Epithelial cell of proximal tubule (primary cell): ENCODE measurements around the gene TCEANC2. TPM values are rescaled to one million over a fixed set of nuclear protein-coding genes. Genes with fewer than 3 reads are reported as not detected.
A peak's percentile ranks its signal among the peaks of the same experiment; 100 is the strongest.

Source experiments
- DNase-seq: peaks from one replicate; pipeline ENCODE4 v3.0.0-alpha.2; 2011; ENCODE audit warnings: low read depth
- H3K4me3 ChIP-seq: 2 replicates; pipeline ENCODE4 v1.5.1; 2011; ENCODE audit warnings: low read depth, mild to moderate bottlenecking, low read length
- total RNA-seq: library from RNA; depleted of rRNA; stranded (reverse); fragments of >200 nt; gene quantifications from 2 replicates; pipeline ENCODE4 v1.2.3, GENCODE V29; 2015
- TF ChIP-seq, protein P1 (sequence below): conservative IDR thresholded peaks from 2 replicates; pipeline ENCODE4 v1.5.1; 2012; ENCODE audit warnings: low read depth, mild to moderate bottlenecking, low read length

TCEANC2 gene
- total RNA-seq, 1 donor from 2014 or later: 1.9 TPM

DNA sequence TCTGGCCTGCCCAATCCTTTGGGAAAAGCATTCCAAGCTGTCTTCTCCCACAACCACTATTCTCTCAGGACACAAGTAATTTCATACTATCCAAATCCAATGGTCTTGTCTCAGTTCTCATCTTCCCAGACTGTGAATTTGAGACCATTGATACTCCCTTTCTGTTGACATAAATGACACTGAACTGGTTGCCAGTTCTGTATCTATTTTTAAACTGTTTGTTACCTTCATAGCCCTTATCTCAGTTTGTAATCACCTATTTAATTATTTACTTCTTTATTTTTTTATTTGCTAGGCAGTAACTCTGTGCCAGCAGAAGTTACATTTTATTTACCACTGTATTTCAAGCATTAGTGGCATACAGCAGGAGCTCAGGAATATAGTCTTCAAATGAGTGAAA, 24.0 kb downstream of the TCEANC2 start:
- no peak for DNase-seq
- no peak overlapping the region for H3K4me3 ChIP-seq
- TF ChIP-seq, protein P1, sequence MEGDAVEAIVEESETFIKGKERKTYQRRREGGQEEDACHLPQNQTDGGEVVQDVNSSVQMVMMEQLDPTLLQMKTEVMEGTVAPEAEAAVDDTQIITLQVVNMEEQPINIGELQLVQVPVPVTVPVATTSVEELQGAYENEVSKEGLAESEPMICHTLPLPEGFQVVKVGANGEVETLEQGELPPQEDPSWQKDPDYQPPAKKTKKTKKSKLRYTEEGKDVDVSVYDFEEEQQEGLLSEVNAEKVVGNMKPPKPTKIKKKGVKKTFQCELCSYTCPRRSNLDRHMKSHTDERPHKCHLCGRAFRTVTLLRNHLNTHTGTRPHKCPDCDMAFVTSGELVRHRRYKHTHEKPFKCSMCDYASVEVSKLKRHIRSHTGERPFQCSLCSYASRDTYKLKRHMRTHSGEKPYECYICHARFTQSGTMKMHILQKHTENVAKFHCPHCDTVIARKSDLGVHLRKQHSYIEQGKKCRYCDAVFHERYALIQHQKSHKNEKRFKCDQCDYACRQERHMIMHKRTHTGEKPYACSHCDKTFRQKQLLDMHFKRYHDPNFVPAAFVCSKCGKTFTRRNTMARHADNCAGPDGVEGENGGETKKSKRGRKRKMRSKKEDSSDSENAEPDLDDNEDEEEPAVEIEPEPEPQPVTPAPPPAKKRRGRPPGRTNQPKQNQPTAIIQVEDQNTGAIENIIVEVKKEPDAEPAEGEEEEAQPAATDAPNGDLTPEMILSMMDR: no peak

DNA sequence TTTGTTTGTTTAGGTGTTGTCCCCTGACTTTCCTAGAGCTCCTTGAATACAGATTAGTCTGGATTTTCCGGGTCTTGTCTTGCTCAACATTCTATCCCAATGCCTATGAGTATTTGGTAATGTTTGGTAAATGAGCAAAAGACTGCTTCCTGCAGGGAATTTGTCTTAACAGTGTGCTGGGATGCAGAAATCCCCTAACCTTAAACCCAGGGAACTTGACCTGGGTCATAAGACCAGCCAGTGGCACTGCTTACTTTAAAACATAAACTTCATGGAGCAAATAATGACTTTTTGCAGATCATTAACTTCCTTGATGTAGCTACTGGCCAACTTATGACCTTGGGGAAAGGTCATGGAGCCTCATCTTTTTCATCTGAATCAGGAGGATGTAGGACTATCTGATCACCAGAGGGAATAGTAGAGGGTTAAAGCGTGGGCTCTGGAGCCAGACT, 27.2 kb downstream of the TCEANC2 start:
- peak; percentile 73 for DNase-seq
- TF ChIP-seq, protein P1: no peak
- no peak overlapping the region for H3K4me3 ChIP-seq

DNA sequence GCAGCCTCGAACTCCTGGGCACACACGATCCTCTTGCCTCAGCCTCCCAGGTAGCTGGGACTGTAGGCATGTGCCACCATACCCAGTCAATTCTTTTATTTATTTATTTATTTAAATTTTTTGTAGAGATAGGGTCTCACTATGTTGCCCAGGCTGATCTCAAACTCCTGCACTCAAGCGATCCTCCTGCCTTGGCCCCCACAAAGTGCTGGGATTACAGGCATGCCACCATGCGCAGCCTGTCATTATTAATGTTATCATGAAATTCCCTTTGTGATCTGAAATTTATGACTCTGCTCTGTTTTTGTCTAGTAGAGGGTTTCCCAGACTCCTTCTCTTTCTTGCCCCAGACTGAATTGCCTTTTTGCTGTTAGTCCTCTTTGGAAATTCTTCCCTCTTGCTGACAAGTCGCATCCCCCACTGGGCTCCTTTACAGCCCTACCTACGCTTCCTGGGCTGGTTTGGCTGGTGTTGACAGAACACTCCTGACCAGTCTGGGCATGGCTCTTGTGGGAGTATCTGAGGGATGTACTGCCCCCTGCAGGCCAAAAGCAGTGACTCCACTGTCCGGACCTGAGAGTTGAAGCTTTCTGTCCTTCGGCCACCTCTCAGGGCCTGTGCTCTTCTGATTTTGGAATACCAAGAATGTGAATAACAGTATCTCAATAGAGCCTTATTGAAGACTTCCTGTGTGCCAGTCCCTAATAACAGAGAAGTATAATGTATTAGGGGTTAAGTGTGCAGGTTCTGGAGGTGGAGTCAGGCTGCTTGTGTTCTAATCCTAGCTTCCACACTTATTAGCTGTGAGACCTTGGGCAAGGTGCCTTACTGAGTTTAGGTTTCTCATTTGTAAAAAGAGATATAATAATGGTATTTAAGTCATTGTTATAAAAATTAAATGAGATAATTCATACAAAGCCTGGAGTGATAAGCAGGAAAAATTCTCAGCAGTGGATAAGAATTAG, 28.2 kb downstream of the TCEANC2 start:
- DNase-seq: peak; percentile 36
- no peak overlapping the region for H3K4me3 ChIP-seq
- TF ChIP-seq, protein P1: peak; percentile 95

DNA sequence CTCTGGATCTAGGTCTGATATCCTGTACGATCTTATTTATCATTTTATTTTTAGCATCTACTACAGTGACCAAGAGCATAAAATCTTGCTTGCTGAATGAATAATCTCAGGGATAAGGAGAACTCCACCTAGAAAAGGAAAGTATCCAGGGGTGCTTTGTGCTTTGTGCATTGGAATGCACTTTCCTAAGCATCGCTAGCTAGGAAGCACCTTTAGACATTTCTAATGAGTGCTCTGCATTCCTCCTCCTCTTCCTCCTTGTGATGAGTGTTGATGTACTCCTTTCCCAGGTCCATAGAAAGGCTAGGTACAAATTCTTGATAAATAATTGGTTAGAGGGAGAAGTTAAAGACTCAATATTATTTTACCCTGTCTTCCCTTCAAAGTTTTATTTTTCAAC, 31.4 kb downstream of the TCEANC2 start:
- no peak overlapping the region for H3K4me3 ChIP-seq
- TF ChIP-seq, protein P1: no peak
- no peak for DNase-seq

DNA sequence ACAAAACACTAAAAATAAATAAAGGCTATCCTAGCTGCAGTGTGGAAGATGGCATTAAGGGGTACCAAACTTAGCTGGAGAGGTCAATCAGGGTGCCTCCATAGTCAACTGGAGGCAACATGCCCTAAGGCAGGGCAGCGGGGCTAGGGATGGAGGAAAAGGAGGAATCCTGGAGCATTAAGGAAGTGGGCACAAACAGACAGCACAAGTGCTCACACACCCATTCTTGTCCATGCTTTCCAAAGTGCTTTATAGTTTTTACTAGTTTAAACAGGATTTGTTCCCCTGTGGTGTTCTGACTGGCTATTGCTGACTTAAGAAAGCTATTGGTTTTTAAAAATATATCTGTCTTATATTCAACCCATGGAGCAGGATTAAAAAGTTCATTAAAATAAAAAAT, 33.3 kb downstream of the TCEANC2 start:
- no peak for DNase-seq
- H3K4me3 ChIP-seq: no peak overlapping the region
- TF ChIP-seq, protein P1: no peak

DNA sequence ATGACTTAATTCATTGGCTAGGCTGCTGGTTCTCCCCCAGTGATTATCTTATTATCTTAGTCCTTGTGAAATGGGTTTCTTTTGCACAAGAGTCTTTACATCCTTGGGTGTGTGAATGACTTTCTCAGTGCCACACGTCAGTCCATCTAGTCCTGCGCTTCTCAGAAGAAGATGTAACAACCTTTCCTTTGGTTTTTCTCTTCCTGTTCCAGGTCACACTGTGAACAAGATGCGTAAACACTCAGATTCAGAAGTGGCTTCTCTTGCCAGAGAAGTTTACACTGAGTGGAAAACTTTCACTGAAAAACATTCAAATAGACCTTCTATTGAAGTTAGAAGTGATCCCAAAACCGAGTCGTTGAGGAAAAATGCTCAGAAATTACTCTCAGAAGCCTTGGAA, 35.0 kb downstream of the TCEANC2 start:
- TF ChIP-seq, protein P1: no peak
- H3K4me3 ChIP-seq: no peak overlapping the region
- DNase-seq: no peak

DNA sequence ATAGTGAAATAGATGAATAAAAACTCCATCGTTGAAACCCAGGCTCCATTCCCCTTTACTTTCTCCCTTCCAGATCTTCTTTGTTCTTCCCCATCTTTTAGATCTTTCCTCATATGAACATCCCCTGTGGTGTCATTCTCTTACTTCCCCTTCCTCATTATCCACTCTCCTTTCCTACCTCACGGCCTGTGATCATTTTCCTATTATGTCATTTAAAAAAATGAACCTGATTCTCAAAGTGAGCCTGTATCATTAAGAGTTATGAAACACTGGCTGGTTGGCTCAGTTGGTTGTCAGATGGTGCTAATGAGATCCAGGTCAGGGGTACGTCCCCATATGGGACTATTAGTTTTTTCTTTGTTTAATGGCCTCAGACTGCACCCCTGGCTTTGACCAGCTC, 38.3 kb downstream of the TCEANC2 start:
- TF ChIP-seq, protein P1: no peak
- H3K4me3 ChIP-seq: no peak overlapping the region
- DNase-seq: no peak
